Measurements from ENCODE around the gene COLEC12.
A peak's percentile ranks its signal among the peaks of the same experiment; 100 is the strongest.

The COLEC12 gene

GRCh38 chr18:525036-525797 is 24.7 kb upstream of the COLEC12 start:
- no peak overlapping the region for H3K4me3 ChIP-seq (ENCODE audit: low read length)
- TF ChIP-seq, protein P1, sequence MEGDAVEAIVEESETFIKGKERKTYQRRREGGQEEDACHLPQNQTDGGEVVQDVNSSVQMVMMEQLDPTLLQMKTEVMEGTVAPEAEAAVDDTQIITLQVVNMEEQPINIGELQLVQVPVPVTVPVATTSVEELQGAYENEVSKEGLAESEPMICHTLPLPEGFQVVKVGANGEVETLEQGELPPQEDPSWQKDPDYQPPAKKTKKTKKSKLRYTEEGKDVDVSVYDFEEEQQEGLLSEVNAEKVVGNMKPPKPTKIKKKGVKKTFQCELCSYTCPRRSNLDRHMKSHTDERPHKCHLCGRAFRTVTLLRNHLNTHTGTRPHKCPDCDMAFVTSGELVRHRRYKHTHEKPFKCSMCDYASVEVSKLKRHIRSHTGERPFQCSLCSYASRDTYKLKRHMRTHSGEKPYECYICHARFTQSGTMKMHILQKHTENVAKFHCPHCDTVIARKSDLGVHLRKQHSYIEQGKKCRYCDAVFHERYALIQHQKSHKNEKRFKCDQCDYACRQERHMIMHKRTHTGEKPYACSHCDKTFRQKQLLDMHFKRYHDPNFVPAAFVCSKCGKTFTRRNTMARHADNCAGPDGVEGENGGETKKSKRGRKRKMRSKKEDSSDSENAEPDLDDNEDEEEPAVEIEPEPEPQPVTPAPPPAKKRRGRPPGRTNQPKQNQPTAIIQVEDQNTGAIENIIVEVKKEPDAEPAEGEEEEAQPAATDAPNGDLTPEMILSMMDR (IDR thresholded peaks at IDR 0.05; ENCODE audit: low read depth, low read length): peak; percentile 39; the same call in 1 of the 2 replicates
- TF ChIP-seq EZH2phosphoT487 (IDR thresholded peaks at IDR 0.05; ENCODE audit: low read depth): no peak
- peak overlapping the region; percentile 33; the same call in 1 of the 2 replicates for H2AFZ ChIP-seq (ENCODE audit: low read depth, low read length)
- H3K79me2 ChIP-seq (ENCODE audit: low read length): no peaks in the 10 kb centered on the region
- no peaks in the 10 kb centered on the region for H3K9me3 ChIP-seq (ENCODE audit: insufficient read depth, low read length)
- peak overlapping the region; percentile 35; the same call in 1 of the 2 replicates for H3K27ac ChIP-seq (ENCODE audit: low read length)
- H3K4me2 ChIP-seq (ENCODE audit: low read length): peak overlapping the region; percentile 48
- H3K4me1 ChIP-seq (ENCODE audit: low read length): peaks cover 36% of the 10 kb centered on the region
- peak overlapping the region; percentile 7; the same call in 1 of the 2 replicates for H3K9ac ChIP-seq (ENCODE audit: low read length)
- no peaks in the 10 kb centered on the region for H3K27me3 ChIP-seq (ENCODE audit: low read depth, low read length)
- no peaks in the 10 kb centered on the region for H3K36me3 ChIP-seq (replicated peaks; ENCODE audit: low read depth, low read length)
- H4K20me1 ChIP-seq (ENCODE audit: insufficient read depth, low read length): no peaks in the 10 kb centered on the region

- Histone ChIP-seq H3K9ac (ENCODE audit: low read length) (peak overlapping the region; percentile 7; the same call in 1 of the 2 replicates), H2AFZ (ENCODE audit: low read depth, low read length) (no peak overlapping the region), H3K36me3 (replicated peaks; ENCODE audit: low read depth, low read length) (no peaks in the 10 kb centered on the region), H3K4me3 (ENCODE audit: low read length) (peak overlapping the region; percentile 5; the same call in 1 of the 2 replicates), H3K4me2 (ENCODE audit: low read length) (peak overlapping the region; percentile 48), H3K27me3 (ENCODE audit: low read depth, low read length) (no peaks in the 10 kb centered on the region), H3K4me1 (ENCODE audit: low read length) (peaks cover 38% of the 10 kb centered on the region), H3K9me3 (ENCODE audit: insufficient read depth, low read length) (no peaks in the 10 kb centered on the region), H3K27ac (ENCODE audit: low read length) (peak overlapping the region; percentile 35), H3K79me2 (ENCODE audit: low read length) (no peaks in the 10 kb centered on the region), H4K20me1 (ENCODE audit: insufficient read depth, low read length) (no peaks in the 10 kb centered on the region)
- TF ChIP-seq, protein P1 (IDR thresholded peaks at IDR 0.05; ENCODE audit: low read depth, low read length): no peak
- TF ChIP-seq EZH2phosphoT487 (IDR thresholded peaks at IDR 0.05; ENCODE audit: low read depth): no peak
Measured at GRCh38 chr18:524466-524865, 24.0 kb upstream of the COLEC12 start.

GRCh38 chr18:523561-523960 is 23.1 kb upstream of the COLEC12 start:
- Histone ChIP-seq H3K27ac (ENCODE audit: low read length) (peak overlapping the region; percentile 35; the same call in 1 of the 2 replicates), H3K9me3 (ENCODE audit: insufficient read depth, low read length) (no peaks in the 10 kb centered on the region), H3K9ac (ENCODE audit: low read length) (no peak overlapping the region), H3K4me2 (ENCODE audit: low read length) (peak overlapping the region; percentile 48), H3K4me3 (ENCODE audit: low read length) (no peak overlapping the region), H4K20me1 (ENCODE audit: insufficient read depth, low read length) (no peaks in the 10 kb centered on the region), H3K4me1 (ENCODE audit: low read length) (peaks cover 48% of the 10 kb centered on the region), H3K36me3 (replicated peaks; ENCODE audit: low read depth, low read length) (no peaks in the 10 kb centered on the region), H3K79me2 (ENCODE audit: low read length) (no peaks in the 10 kb centered on the region), H2AFZ (ENCODE audit: low read depth, low read length) (no peak overlapping the region), H3K27me3 (ENCODE audit: low read depth, low read length) (no peaks in the 10 kb centered on the region)
- no peak for TF ChIP-seq EZH2phosphoT487 (IDR thresholded peaks at IDR 0.05; ENCODE audit: low read depth)
- TF ChIP-seq, protein P1 (IDR thresholded peaks at IDR 0.05; ENCODE audit: low read depth, low read length): no peak

GRCh38 chr18:519019-519879 is 18.7 kb upstream of the COLEC12 start:
- Histone ChIP-seq H3K4me3 (ENCODE audit: low read length) (no peak overlapping the region), H3K4me2 (ENCODE audit: low read length) (peak overlapping the region; percentile 29; the same call in 1 of the 2 replicates), H3K27me3 (ENCODE audit: low read depth, low read length) (no peaks in the 10 kb centered on the region), H3K4me1 (ENCODE audit: low read length) (peaks cover 22% of the 10 kb centered on the region), H3K9me3 (ENCODE audit: insufficient read depth, low read length) (no peaks in the 10 kb centered on the region), H4K20me1 (ENCODE audit: insufficient read depth, low read length) (no peaks in the 10 kb centered on the region), H3K9ac (ENCODE audit: low read length) (no peak overlapping the region), H3K36me3 (replicated peaks; ENCODE audit: low read depth, low read length) (no peaks in the 10 kb centered on the region), H3K27ac (ENCODE audit: low read length) (peak overlapping the region; percentile 65), H2AFZ (ENCODE audit: low read depth, low read length) (peak overlapping the region; percentile 40; the same call in 1 of the 2 replicates), H3K79me2 (ENCODE audit: low read length) (no peaks in the 10 kb centered on the region)
- TF ChIP-seq, protein P1 (IDR thresholded peaks at IDR 0.05; ENCODE audit: low read depth, low read length): no peak
- TF ChIP-seq EZH2phosphoT487 (IDR thresholded peaks at IDR 0.05; ENCODE audit: low read depth): no peak

Measured in OCI-LY3 (cell line).